SKM-1 treated with dmso at 0.1 percent for 144 hours (cell line): ENCODE results near the gene DNER.
"Not testable (repeated sequence)": the region's sequence is repeated elsewhere in the genome, so short reads cannot be mapped to it uniquely, and the experiment has no call there.

Experiments
- DNase-seq: peaks from one replicate; lab custom pipeline; 2025; ENCODE audit not compliant: unreplicated experiment; lab: John Stamatoyannopoulos, UW

Gene DNER

GRCh38 chr2:229346816-229347540 lies 367.4 kb downstream of the DNER start:
- DNase-seq, result no peak

DNA sequence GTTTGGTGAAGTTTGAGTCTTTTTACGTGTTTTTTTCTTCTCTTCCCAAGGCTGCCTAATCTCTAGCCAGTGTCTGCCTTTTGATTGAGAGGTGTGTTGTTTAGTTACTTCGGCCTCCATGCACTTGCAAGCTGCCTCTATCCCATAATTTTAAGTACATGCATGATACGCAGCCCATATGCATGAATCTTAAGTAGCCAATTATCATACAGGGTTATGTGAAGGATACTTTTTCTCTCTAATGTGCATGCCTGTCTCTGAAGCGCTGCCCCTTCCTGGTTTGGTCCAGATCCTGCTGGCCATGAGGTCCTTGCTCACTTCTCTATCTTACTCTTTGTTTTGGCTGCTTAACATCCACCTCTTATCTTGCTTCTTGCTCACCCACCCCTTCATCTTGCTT lies 369.4 kb downstream of the DNER start:
- no peak for DNase-seq

GRCh38 chr2:229344151-229344551 lies 370.2 kb downstream of the DNER start:
- no peak for DNase-seq

DNA sequence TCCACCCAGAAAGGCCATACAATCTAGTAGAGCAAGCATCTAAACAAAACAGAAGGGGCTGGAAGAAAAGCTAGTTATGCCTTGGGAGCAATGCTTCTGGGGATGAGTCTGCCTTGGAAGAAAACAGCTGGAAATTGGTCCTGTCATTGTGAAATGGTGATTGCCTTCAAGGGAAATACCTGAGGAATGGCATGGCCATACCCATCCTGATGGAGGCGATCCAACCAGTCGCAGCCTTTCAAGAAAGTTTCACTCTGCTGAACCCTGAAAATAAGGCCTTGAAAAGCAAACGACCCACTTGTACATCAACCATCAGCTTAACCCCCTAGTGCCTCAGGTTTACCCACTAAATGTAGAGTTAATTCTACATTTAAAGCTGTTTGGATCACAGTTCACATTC lies 370.7 kb downstream of the DNER start:
- no peak for DNase-seq

GRCh38 chr2:229342376-229342775 lies 372.0 kb downstream of the DNER start:
- no peak for DNase-seq

GRCh38 chr2:229340086-229340760 lies 374.1 kb downstream of the DNER start:
- no peak for DNase-seq

DNA sequence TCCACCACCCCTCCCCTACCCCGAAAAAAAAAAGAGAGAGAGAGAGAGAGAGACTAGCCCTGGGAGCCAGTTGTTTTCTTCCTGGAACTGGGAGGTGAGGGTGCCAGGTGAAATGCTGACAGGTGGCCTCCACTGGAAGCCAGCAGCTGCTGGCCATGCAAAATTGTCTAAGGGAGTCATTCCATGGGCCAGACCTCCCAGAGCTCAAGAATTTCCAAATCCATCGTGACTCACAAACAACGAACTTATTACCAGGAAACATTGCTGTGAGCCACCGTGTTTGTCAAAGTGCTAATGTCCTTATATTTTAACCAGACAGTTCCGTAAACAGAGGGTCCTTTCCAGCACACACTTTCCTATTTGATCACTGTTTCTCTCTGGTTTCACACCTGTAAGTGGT lies 374.7 kb downstream of the DNER start:
- no peak for DNase-seq

DNA sequence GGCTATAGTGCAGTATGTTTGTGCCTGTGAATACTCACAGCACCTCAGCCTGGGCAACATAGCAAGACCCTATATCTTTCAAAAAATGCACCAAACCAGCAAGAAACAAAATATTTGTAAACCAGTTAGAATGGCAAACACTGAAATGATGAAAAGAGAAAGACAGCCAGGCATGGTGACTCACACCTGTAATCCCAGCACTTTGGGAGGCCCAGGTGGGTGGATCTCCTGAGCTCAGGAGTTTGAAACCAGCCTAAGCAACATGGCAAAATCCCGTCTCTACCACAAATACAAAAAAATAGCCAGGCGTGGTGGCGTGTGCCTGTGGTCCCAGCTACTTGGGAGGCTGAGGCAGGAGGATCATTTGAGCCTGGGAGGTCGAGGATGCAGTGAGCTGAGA lies 375.2 kb downstream of the DNER start:
- DNase-seq, result not testable (repeated sequence)

DNA sequence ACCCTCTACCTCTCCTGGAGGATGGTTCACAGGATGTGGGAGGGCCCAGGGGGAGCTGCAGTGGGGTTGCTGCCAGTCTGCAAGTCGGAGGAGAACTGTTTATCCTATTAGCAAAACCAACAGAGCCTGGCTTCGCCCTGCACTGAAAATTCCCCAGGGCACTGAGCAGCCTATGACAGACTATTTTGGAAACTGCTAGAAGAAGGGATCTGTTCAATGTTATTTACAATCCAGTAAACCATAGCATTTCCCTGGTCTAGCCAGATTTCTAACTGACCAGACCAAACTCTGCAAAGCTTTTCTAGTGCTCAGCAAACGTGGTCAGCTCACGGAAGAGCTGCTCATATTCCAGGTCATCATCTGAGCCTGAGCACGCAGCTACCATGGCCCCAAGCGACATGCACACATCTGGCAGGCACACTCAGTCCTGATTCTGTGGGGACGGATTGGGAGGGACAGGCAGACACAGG lies 378.4 kb downstream of the DNER start:
- DNase-seq, result no peak

GRCh38 chr2:229335330-229335729 lies 379.0 kb downstream of the DNER start:
- DNase-seq, result peak; percentile 12

- peak; percentile 99 for DNase-seq
Observed at GRCh38 chr2:229330952-229331351, 383.4 kb downstream of the DNER start.

- DNase-seq, result no peak
Observed at GRCh38 chr2:229319558-229319957, 394.8 kb downstream of the DNER start.

- DNase-seq, result no peak
Observed at GRCh38 chr2:229314117-229314516, 400.2 kb downstream of the DNER start.

- DNase-seq, result no peak
Observed at GRCh38 chr2:229313591-229313990, 400.8 kb downstream of the DNER start.
